HepG2 (cell line): ENCODE results near the gene NEURL3. TPM values are rescaled to one million over a fixed set of nuclear protein-coding genes. Genes with fewer than 3 reads are reported as not detected.

Experiments used
- BCL3 ChIP-seq: sonication (generic); formaldehyde crosslinking; IDR thresholded peaks from 2 replicates; pipeline ENCODE4 v1.5.1; 2020; ENCODE audit warnings: mild to moderate bottlenecking, missing genetic modification reagents, moderate library complexity
- NFE2L1 ChIP-seq: sonication (generic); formaldehyde crosslinking; IDR thresholded peaks from 2 replicates; pipeline ENCODE4 v1.4.0; 2020; ENCODE audit warnings: missing genetic modification reagents, mild to moderate bottlenecking, borderline replicate concordance
- NKX3-1 ChIP-seq: sonication (generic); formaldehyde crosslinking; IDR thresholded peaks from 2 replicates; pipeline ENCODE4 v1.5.0; 2020; ENCODE audit warnings: missing genetic modification reagents
- THRA ChIP-seq: sonication (generic); formaldehyde crosslinking; IDR thresholded peaks from 2 replicates; pipeline ENCODE4 v1.4.0; 2020; ENCODE audit warnings: missing genetic modification reagents, borderline replicate concordance
- ZBED4 ChIP-seq: sonication (generic); formaldehyde crosslinking; IDR thresholded peaks from 2 replicates; pipeline ENCODE4 v1.4.0; 2020; ENCODE audit warnings: missing genetic modification reagents, borderline replicate concordance
- ZNF234 ChIP-seq: sonication (generic); formaldehyde crosslinking; conservative IDR thresholded peaks from 2 replicates; pipeline ENCODE4 v1.5.1; 2020; ENCODE audit warnings: mild to moderate bottlenecking, missing genetic modification reagents
- ZNF276 ChIP-seq: sonication (generic); formaldehyde crosslinking; IDR thresholded peaks from 2 replicates; pipeline ENCODE4 v1.4.0; 2020; ENCODE audit warnings: mild to moderate bottlenecking, low read depth, missing genetic modification reagents
- ZNF318 ChIP-seq: sonication (generic); formaldehyde crosslinking; IDR thresholded peaks from 2 replicates; pipeline ENCODE4 v1.4.0; 2020; ENCODE audit warnings: mild to moderate bottlenecking, missing genetic modification reagents
- ZNF354B ChIP-seq: sonication (generic); formaldehyde crosslinking; IDR thresholded peaks from 2 replicates; pipeline ENCODE4 v1.8.0; 2022; ENCODE audit warnings: mild to moderate bottlenecking, missing genetic modification reagents
- ZNF777 ChIP-seq: sonication (generic); formaldehyde crosslinking; IDR thresholded peaks from 2 replicates; pipeline ENCODE4 v1.4.0; 2020; ENCODE audit warnings: missing genetic modification reagents
- polyA plus RNA-seq, 8 experiments: library from polyadenylated mRNA; depleted of rRNA in 3 of 8; stranded (reverse) in 7 of 8; unstranded in 1 of 8; fragments of >200 nt; fragmentation: Illumina TruSeq in 4 of 8; extraction: Trizol in 4 of 8; gene quantifications; 2 replicates each; pipeline versions ENCODE4 v1.2.1 to v1.2.3, GENCODE V29; 2011 to 2016; ENCODE audit warnings: low read depth in 4 of 8, missing spikeins in 1 of 8, mixed read lengths in 1 of 8; ENCODE audit not compliant: insufficient read depth in 1 of 8
- total RNA-seq, 5 experiments: library from RNA; depleted of rRNA; stranded (reverse); fragments of >200 nt; fragmentation: Illumina TruSeq; extraction: Trizol; gene quantifications; 2 replicates each; pipeline ENCODE4 v1.2.3, GENCODE V29; 2016; ENCODE audit warnings: low read depth in 1 of 5

NEURL3 gene
- total and polyA plus RNA-seq, 2 of the 13 experiments (the other 11 are each of a cell fraction or from before 2014, with no cell fraction given): 0.16 to 1.2 TPM

- no peak for TF ChIP-seq BCL3 (CRISPR knock-in tag)
- TF ChIP-seq THRA (CRISPR knock-in tag): 0 out of 2 replicates have a peak, but pooled peaks have one; percentile 18
- no peak for TF ChIP-seq ZNF354B (CRISPR knock-in tag)
- TF ChIP-seq ZNF777 (CRISPR knock-in tag): no peak
- TF ChIP-seq ZNF318 (CRISPR knock-in tag): peak; percentile 92
- TF ChIP-seq ZNF234 (CRISPR knock-in tag): no peak
- TF ChIP-seq NKX3-1 (CRISPR knock-in tag): no peak
- no peak for TF ChIP-seq ZBED4 (CRISPR knock-in tag)
- no peak for TF ChIP-seq ZNF276
- TF ChIP-seq NFE2L1 (CRISPR knock-in tag): 0 out of 2 replicates have a peak, but pooled peaks have one; percentile 46
Measured at GRCh38 chr2:96554293-96555145, 49.4 kb upstream of the NEURL3 start (continued).
